GM23338 (cell line): ENCODE measurements around the gene SLC26A4. TPM values are rescaled to one million over a fixed set of nuclear protein-coding genes. Genes with fewer than 3 reads are reported as not detected.

Source experiments
- ATAC-seq: fragments of 200-7000 bp; cut with Tn5 transposase; 3 replicates; pipeline ENCODE4 v1.9.1; 2020
- DNase-seq: peaks from one replicate; pipeline ENCODE4 v3.0.0-alpha.2; 2015; ENCODE audit warnings: low spot score
- H2AFZ ChIP-seq: fragments of 200-600 bp; sonication (generic); 2 replicates; pipeline ENCODE4 v1.8.0; 2016; ENCODE audit warnings: antibody characterized with exemption, mild to moderate bottlenecking, moderate library complexity
- H3F3A ChIP-seq: fragments of 200-600 bp; sonication (generic); replicated peaks from 2 replicates; pipeline ENCODE4 v1.8.0; 2017; ENCODE audit warnings: antibody characterized with exemption, mixed run types, low read depth
- H3K27ac ChIP-seq: fragments of 200-600 bp; sonication (generic); 2 replicates; pipeline ENCODE4 v1.6.1; 2016; ENCODE audit warnings: low read depth
- H3K27me3 ChIP-seq: fragments of 200-600 bp; sonication (generic); 2 replicates; pipeline ENCODE4 v1.8.0; 2016; ENCODE audit warnings: mild to moderate bottlenecking, mixed run types, moderate library complexity; ENCODE audit not compliant: insufficient read depth
- H3K36me3 ChIP-seq: fragments of 200-600 bp; sonication (generic); 2 replicates; pipeline ENCODE4 v1.8.0; 2016; ENCODE audit warnings: mild to moderate bottlenecking; ENCODE audit not compliant: insufficient read depth
- H3K4me1 ChIP-seq: fragments of 200-600 bp; sonication (generic); 2 replicates; pipeline ENCODE4 v1.8.0; 2016; ENCODE audit warnings: mild to moderate bottlenecking, moderate library complexity; ENCODE audit not compliant: insufficient read depth
- H3K4me2 ChIP-seq: fragments of 200-600 bp; sonication (generic); 2 replicates; pipeline ENCODE4 v1.7.1; 2017; ENCODE audit warnings: mixed run types
- H3K4me3 ChIP-seq: fragments of 200-600 bp; sonication (generic); 2 replicates; pipeline ENCODE4 v1.6.1; 2016; ENCODE audit warnings: mixed run types
- H3K79me2 ChIP-seq: fragments of 200-600 bp; sonication (generic); replicated peaks from 2 replicates; pipeline ENCODE4 v1.8.0; 2017; ENCODE audit warnings: mild to moderate bottlenecking; ENCODE audit not compliant: insufficient read depth
- H3K9me2 ChIP-seq: fragments of 200-600 bp; sonication (generic); 2 replicates; pipeline ENCODE4 v1.8.0; 2017; ENCODE audit not compliant: insufficient read depth
- H4K20me1 ChIP-seq: fragments of 200-600 bp; sonication (generic); replicated peaks from 2 replicates; pipeline ENCODE4 v1.8.0; 2017; ENCODE audit warnings: mild to moderate bottlenecking; ENCODE audit not compliant: insufficient read depth
- H3K27ac Mint-ChIP-seq: 2 replicates; pipeline ENCODE4 v1.8.0; 2020; ENCODE audit warnings: inconsistent platforms, mild to moderate bottlenecking, moderate library complexity, mixed read lengths
- H3K27me3 Mint-ChIP-seq: 3 replicates; pipeline ENCODE4 v1.8.0; 2022; ENCODE audit warnings: low read depth, mild to moderate bottlenecking, moderate library complexity, mixed read lengths, inconsistent platforms; ENCODE audit not compliant: insufficient read depth, poor library complexity
- H3K36me3 Mint-ChIP-seq: 3 replicates; pipeline ENCODE4 v1.8.0; 2021; ENCODE audit warnings: low read depth, mild to moderate bottlenecking, inconsistent platforms, moderate library complexity, mixed read lengths
- H3K4me1 Mint-ChIP-seq: 3 replicates; pipeline ENCODE4 v1.8.0; 2020; ENCODE audit warnings: mild to moderate bottlenecking, inconsistent platforms, mixed read lengths
- H3K4me3 Mint-ChIP-seq: 3 replicates; pipeline ENCODE4 v1.8.0; 2021; ENCODE audit warnings: moderate library complexity, mild to moderate bottlenecking, inconsistent platforms, mixed read lengths
- H3K9me3 Mint-ChIP-seq: 3 replicates; pipeline ENCODE4 v1.8.0; 2020; ENCODE audit warnings: moderate library complexity, mild to moderate bottlenecking, inconsistent platforms, mixed read lengths
- CREB1 ChIP-seq: fragments of 250-450 bp; sonication (Bioruptor Pico); IDR thresholded peaks from 2 replicates; pipeline ENCODE4 v1.5.0; 2020; ENCODE audit warnings: low read depth, mild to moderate bottlenecking, moderate library complexity
- CTCF ChIP-seq, 2 experiments: fragments of 200-600 bp in 1 of 2; sonication (generic) in 1 of 2; conservative IDR thresholded peaks; 2 replicates each; pipeline versions ENCODE4 v1.5.1 to v1.6.1; 2016 to 2017; ENCODE audit warnings: antibody characterized with exemption in 2 of 2, low read depth in 2 of 2, mild to moderate bottlenecking in 2 of 2, moderate library complexity in 1 of 2
- ETS1 ChIP-seq: IDR thresholded peaks from 2 replicates; pipeline ENCODE4 v1.6.1; 2016; ENCODE audit warnings: antibody characterized with exemption
- EZH2 ChIP-seq: fragments of 200-600 bp; sonication (generic); IDR thresholded peaks from one replicate; pipeline ENCODE4 v1.8.0; 2017; ENCODE audit warnings: antibody characterized with exemption, mild to moderate bottlenecking, low read depth; ENCODE audit not compliant: unreplicated experiment
- EZH2phosphoT487 ChIP-seq: fragments of 200-600 bp; sonication (generic); IDR thresholded peaks from one replicate; pipeline ENCODE4 v1.8.1; 2018; ENCODE audit warnings: antibody characterized with exemption; ENCODE audit not compliant: unreplicated experiment
- JUNB ChIP-seq: IDR thresholded peaks from one replicate; pipeline ENCODE4 v1.6.1; 2016; ENCODE audit warnings: antibody characterized with exemption; ENCODE audit not compliant: unreplicated experiment
- NANOG ChIP-seq: IDR thresholded peaks from 2 replicates; pipeline ENCODE4 v1.6.1; 2016; ENCODE audit warnings: antibody characterized with exemption, borderline replicate concordance
- REST ChIP-seq: IDR thresholded peaks from one replicate; pipeline ENCODE4 v1.6.1; 2018; ENCODE audit warnings: antibody characterized with exemption; ENCODE audit not compliant: unreplicated experiment
- STAT1 ChIP-seq: IDR thresholded peaks from one replicate; pipeline ENCODE4 v1.6.1; 2016; ENCODE audit warnings: antibody characterized with exemption; ENCODE audit not compliant: unreplicated experiment
- ZNF114 ChIP-seq: fragments of 250-450 bp; sonication (Bioruptor Pico); IDR thresholded peaks from 2 replicates; pipeline ENCODE4 v1.5.0; 2020; ENCODE audit warnings: mild to moderate bottlenecking, moderate library complexity
- polyA plus RNA-seq: library from polyadenylated mRNA; unstranded; fragments of >200 nt; fragmentation: Nextera tagmentation; extraction: Ambion mirVana; gene quantifications from 2 replicates; pipeline ENCODE4 v1.2.1, GENCODE V29; 2016
- total RNA-seq: library from RNA; depleted of rRNA; stranded (reverse); fragments of >200 nt; shearing (Covaris generic); gene quantifications from 2 replicates; pipeline ENCODE4 v1.2.3, GENCODE V29; 2014
- TF ChIP-seq, protein P1 (sequence below): fragments of 250-450 bp; sonication (Bioruptor Pico); IDR thresholded peaks from 2 replicates; pipeline ENCODE4 v1.5.0; 2020; ENCODE audit warnings: mild to moderate bottlenecking, moderate library complexity

Gene SLC26A4
- total and polyA plus RNA-seq, 2 experiments from 2014 or later: 0.07 TPM; not detected in 1

DNA sequence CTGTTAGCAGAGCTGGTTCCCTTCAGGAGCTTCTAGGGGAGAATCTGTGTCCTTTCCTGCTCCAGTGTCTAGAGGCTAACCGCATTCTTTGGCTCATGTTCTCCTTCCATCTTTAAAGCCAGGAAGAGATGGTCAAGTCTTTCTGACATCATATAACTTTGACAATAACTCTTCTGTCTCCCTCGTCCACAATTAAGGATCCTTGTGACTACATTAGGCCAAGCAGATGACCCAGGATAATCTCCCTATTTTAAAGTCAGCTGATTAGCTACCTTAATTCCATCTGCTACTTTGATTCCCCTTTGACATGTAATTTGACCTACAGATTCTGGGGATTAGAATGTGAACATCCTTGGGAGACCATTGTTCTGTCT, 28.1 kb upstream of the SLC26A4 start:
- H3K9me3 Mint-ChIP-seq: no peaks in the 10 kb centered on the region; the same call in 2 of the 3 replicates
- no peaks in the 10 kb centered on the region for H3K79me2 ChIP-seq
- no peak overlapping the region for H3K27ac ChIP-seq
- no peaks in the 10 kb centered on the region for H3F3A ChIP-seq
- H3K27ac Mint-ChIP-seq: no peak overlapping the region
- peaks cover 4% of the 10 kb centered on the region for H3K27me3 Mint-ChIP-seq
- no peaks in the 10 kb centered on the region for H3K27me3 ChIP-seq
- no peaks in the 10 kb centered on the region for H3K9me2 ChIP-seq
- H3K36me3 Mint-ChIP-seq: no peaks in the 10 kb centered on the region
- DNase-seq (no peak), ATAC-seq (no peak)
- H3K4me1 Mint-ChIP-seq: peaks cover 16% of the 10 kb centered on the region
- H2AFZ ChIP-seq: peak overlapping the region; percentile 78; the same call in 1 of the 2 replicates
- no peaks in the 10 kb centered on the region for H3K36me3 ChIP-seq
- H3K4me2 ChIP-seq: peak overlapping the region; percentile 29; the same call in 1 of the 2 replicates
- no peak for TF ChIP-seq CREB1 (CRISPR knock-in tag)
- TF ChIP-seq CTCF (conservative IDR thresholded peaks at IDR 0.05; ENCODE audit: low read depth in 2 of 2): no peak
- no peak for TF ChIP-seq ZNF114 (CRISPR knock-in tag)
- TF ChIP-seq, protein P1, sequence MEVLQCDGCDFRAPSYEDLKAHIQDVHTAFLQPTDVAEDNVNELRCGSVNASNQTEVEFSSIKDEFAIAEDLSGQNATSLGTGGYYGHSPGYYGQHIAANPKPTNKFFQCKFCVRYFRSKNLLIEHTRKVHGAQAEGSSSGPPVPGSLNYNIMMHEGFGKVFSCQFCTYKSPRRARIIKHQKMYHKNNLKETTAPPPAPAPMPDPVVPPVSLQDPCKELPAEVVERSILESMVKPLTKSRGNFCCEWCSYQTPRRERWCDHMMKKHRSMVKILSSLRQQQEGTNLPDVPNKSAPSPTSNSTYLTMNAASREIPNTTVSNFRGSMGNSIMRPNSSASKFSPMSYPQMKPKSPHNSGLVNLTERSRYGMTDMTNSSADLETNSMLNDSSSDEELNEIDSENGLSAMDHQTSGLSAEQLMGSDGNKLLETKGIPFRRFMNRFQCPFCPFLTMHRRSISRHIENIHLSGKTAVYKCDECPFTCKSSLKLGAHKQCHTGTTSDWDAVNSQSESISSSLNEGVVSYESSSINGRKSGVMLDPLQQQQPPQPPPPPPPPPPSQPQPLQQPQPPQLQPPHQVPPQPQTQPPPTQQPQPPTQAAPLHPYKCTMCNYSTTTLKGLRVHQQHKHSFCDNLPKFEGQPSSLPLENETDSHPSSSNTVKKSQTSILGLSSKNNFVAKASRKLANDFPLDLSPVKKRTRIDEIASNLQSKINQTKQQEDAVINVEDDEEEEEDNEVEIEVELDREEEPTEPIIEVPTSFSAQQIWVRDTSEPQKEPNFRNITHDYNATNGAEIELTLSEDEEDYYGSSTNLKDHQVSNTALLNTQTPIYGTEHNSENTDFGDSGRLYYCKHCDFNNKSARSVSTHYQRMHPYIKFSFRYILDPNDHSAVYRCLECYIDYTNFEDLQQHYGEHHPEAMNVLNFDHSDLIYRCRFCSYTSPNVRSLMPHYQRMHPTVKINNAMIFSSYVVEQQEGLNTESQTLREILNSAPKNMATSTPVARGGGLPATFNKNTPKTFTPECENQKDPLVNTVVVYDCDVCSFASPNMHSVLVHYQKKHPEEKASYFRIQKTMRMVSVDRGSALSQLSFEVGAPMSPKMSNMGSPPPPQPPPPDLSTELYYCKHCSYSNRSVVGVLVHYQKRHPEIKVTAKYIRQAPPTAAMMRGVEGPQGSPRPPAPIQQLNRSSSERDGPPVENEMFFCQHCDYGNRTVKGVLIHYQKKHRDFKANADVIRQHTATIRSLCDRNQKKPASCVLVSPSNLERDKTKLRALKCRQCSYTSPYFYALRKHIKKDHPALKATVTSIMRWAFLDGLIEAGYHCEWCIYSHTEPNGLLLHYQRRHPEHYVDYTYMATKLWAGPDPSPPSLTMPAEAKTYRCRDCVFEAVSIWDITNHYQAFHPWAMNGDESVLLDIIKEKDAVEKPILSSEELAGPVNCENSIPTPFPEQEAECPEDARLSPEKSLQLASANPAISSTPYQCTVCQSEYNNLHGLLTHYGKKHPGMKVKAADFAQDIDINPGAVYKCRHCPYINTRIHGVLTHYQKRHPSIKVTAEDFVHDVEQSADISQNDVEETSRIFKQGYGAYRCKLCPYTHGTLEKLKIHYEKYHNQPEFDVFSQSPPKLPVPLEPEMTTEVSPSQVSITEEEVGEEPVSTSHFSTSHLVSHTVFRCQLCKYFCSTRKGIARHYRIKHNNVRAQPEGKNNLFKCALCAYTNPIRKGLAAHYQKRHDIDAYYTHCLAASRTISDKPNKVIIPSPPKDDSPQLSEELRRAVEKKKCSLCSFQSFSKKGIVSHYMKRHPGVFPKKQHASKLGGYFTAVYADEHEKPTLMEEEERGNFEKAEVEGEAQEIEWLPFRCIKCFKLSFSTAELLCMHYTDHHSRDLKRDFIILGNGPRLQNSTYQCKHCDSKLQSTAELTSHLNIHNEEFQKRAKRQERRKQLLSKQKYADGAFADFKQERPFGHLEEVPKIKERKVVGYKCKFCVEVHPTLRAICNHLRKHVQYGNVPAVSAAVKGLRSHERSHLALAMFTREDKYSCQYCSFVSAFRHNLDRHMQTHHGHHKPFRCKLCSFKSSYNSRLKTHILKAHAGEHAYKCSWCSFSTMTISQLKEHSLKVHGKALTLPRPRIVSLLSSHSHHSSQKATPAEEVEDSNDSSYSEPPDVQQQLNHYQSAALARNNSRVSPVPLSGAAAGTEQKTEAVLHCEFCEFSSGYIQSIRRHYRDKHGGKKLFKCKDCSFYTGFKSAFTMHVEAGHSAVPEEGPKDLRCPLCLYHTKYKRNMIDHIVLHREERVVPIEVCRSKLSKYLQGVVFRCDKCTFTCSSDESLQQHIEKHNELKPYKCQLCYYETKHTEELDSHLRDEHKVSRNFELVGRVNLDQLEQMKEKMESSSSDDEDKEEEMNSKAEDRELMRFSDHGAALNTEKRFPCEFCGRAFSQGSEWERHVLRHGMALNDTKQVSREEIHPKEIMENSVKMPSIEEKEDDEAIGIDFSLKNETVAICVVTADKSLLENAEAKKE (CRISPR knock-in tag): no peak
- TF ChIP-seq ETS1: no peak
- TF ChIP-seq STAT1: no peak
- TF ChIP-seq REST: no peak
- no peak for TF ChIP-seq EZH2phosphoT487
- no peak for TF ChIP-seq NANOG
- no peak for TF ChIP-seq EZH2
- TF ChIP-seq JUNB: no peak
- no peak overlapping the region for H3K4me3 Mint-ChIP-seq
- 0 out of 2 replicates have a peak, but pooled peaks cover 8% of the 10 kb centered on the region for H3K4me1 ChIP-seq
- H4K20me1 ChIP-seq: no peaks in the 10 kb centered on the region
- H3K4me3 ChIP-seq: no peak overlapping the region
